Suprapubic skin (tissue), 3 donors: ENCODE measurements around the gene CDC20B.

Experiments
- CTCF ChIP-seq, 2 donors: fragments of 200-600 bp in 1 of 2; fragments of 450-650 bp in 1 of 2; sonication (generic) in 1 of 2; IDR thresholded peaks; one replicate each; pipeline ENCODE4 v1.5.1; 2016 to 2019; ENCODE audit warnings: antibody characterized with exemption in 2 of 2, mild to moderate bottlenecking in 1 of 2, moderate library complexity in 1 of 2
- POLR2AphosphoS5 ChIP-seq, 3 donors: sonication (generic); formaldehyde crosslinking; IDR thresholded peaks; one replicate each; pipeline ENCODE4 v1.6.1; 2017; ENCODE audit warnings: antibody characterized with exemption in 3 of 3

- TF ChIP-seq POLR2AphosphoS5 (IDR thresholded peaks at IDR 0.05) (no peak), CTCF (IDR thresholded peaks at IDR 0.05) (no peak)
Observed at GRCh38 chr5:55154873-55155272, 18.1 kb downstream of the CDC20B start.
